Measurements from ENCODE around the gene TRIM63.

DNA sequence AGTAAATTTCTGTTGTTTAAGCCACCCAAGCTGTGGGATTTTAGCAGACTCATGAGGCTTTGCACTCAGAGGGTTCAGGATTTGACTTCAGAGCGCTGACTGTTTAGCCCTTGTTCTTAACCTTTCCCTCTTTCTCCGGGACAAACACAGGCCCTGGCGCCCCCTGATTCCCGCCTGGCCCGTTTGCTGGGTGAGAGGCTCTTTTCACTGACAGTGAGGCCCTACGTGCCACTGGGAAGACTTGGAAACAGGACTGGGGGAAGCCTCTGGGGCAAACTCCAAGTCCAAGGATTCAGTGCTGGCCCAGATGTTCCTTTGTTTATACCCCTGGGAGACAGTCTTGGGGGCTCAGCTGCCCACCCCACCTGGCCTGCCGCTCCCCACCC, 11.7 kb upstream of the TRIM63 start:
- no peak for TF ChIP-seq ZNF232 (CRISPR knock-in tag; IDR thresholded peaks at IDR 0.05)
- no peak for TF ChIP-seq CTCF (IDR thresholded peaks at IDR 0.05)
- TF ChIP-seq SP1 (CRISPR knock-in tag; conservative IDR thresholded peaks at IDR 0.05): no peak
- TF ChIP-seq JUN (CRISPR knock-in tag; IDR thresholded peaks at IDR 0.05): no peak
- TF ChIP-seq, protein P1, sequence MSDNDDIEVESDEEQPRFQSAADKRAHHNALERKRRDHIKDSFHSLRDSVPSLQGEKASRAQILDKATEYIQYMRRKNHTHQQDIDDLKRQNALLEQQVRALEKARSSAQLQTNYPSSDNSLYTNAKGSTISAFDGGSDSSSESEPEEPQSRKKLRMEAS (CRISPR knock-in tag; IDR thresholded peaks at IDR 0.05): no peak
- TF ChIP-seq SMAD3 (CRISPR knock-in tag; IDR thresholded peaks at IDR 0.05; ENCODE audit: borderline replicate concordance): no peak
